ENCODE data around the gene INSYN1. TPM values are rescaled to one million over a fixed set of nuclear protein-coding genes. Genes with fewer than 3 reads are reported as not detected.

The INSYN1 gene
- total RNA-seq, 1 experiment from 2014 or later, result not detected

- TF ChIP-seq CTCF (IDR thresholded peaks at IDR 0.05; ENCODE audit: unreplicated experiment), result no peak
- Mint-ChIP-seq H3K9me3 (ENCODE audit: low read depth, unreplicated experiment) (no peaks in the 10 kb centered on the region), H3K36me3 (ENCODE audit: insufficient read depth, unreplicated experiment) (no peaks in the 10 kb centered on the region), H3K4me3 (ENCODE audit: low read depth, unreplicated experiment) (no peak overlapping the region), H3K4me1 (ENCODE audit: low read depth, unreplicated experiment) (peaks cover 10% of the 10 kb centered on the region), H3K27me3 (ENCODE audit: unreplicated experiment) (no peaks in the 10 kb centered on the region), H3K27ac (ENCODE audit: unreplicated experiment) (no peak overlapping the region)
- CTCF ChIA-PET, result interaction anchor here (0.7 to 6.4 kb wide), 4 partner anchors 9 to 60 kb away, joined by 3 to 52 read pairs (median 16); partner anchors contain the start of gene CD276
- no TSS peak for BruUV-seq (replicated peaks)
- DNase-seq, result no peak
- intact Hi-C loops (cut with micrococcal nuclease; ENCODE audit: unreplicated experiment), result no loop called here
Observed at GRCh38 chr15:73695773-73696640, 57.1 kb downstream of the INSYN1 start.

- TF ChIP-seq CTCF (IDR thresholded peaks at IDR 0.05; ENCODE audit: unreplicated experiment), result no peak
- BruUV-seq (replicated peaks), result no TSS peak
- no peak overlapping the region for H3K27ac Mint-ChIP-seq (ENCODE audit: unreplicated experiment)
- no peaks in the 10 kb centered on the region for H3K9me3 Mint-ChIP-seq (ENCODE audit: low read depth, unreplicated experiment)
- no peaks in the 10 kb centered on the region for H3K36me3 Mint-ChIP-seq (ENCODE audit: insufficient read depth, unreplicated experiment)
- DNase-seq, result no peak
- CTCF ChIA-PET, result interaction anchor here (2.1 kb wide), 1 partner anchor 58 kb away, joined by 5 read pairs; no protein-coding TSS in a partner anchor
- H3K4me3 Mint-ChIP-seq (ENCODE audit: low read depth, unreplicated experiment), result no peak overlapping the region
- H3K27me3 Mint-ChIP-seq (ENCODE audit: unreplicated experiment), result no peaks in the 10 kb centered on the region
- H3K4me1 Mint-ChIP-seq (ENCODE audit: low read depth, unreplicated experiment), result peaks cover 10% of the 10 kb centered on the region
- intact Hi-C loops (cut with micrococcal nuclease; ENCODE audit: unreplicated experiment), result loop anchor here (5.0 kb wide), 1 partner anchor 137 kb away; no protein-coding TSS in a partner anchor
Observed at GRCh38 chr15:73694419-73694818, 58.7 kb downstream of the INSYN1 start.

- Mint-ChIP-seq H3K4me1 (ENCODE audit: low read depth, unreplicated experiment) (peaks cover 25% of the 10 kb centered on the region), H3K4me3 (ENCODE audit: low read depth, unreplicated experiment) (no peak overlapping the region), H3K36me3 (ENCODE audit: insufficient read depth, unreplicated experiment) (no peaks in the 10 kb centered on the region), H3K27me3 (ENCODE audit: unreplicated experiment) (no peaks in the 10 kb centered on the region), H3K27ac (ENCODE audit: unreplicated experiment) (no peak overlapping the region), H3K9me3 (ENCODE audit: low read depth, unreplicated experiment) (no peaks in the 10 kb centered on the region)
- intact Hi-C loops (cut with micrococcal nuclease; ENCODE audit: unreplicated experiment), result loop anchor here (5.0 kb wide), 1 partner anchor 134 kb away; no protein-coding TSS in a partner anchor
- CTCF ChIA-PET, result interaction anchor here (1.0 to 1.8 kb wide), 3 partner anchors 13 to 55 kb away, joined by 3 to 4 read pairs (median 4); no protein-coding TSS in a partner anchor
- BruUV-seq (replicated peaks), result no TSS peak
- no peak for DNase-seq
- TF ChIP-seq CTCF (IDR thresholded peaks at IDR 0.05; ENCODE audit: unreplicated experiment), result no peak
Observed at GRCh38 chr15:73691396-73691795, 61.8 kb downstream of the INSYN1 start.

GRCh38 chr15:73688455-73688854 lies 64.7 kb downstream of the INSYN1 start:
- Mint-ChIP-seq H3K4me3 (ENCODE audit: low read depth, unreplicated experiment) (no peak overlapping the region), H3K27me3 (ENCODE audit: unreplicated experiment) (no peaks in the 10 kb centered on the region), H3K27ac (ENCODE audit: unreplicated experiment) (no peak overlapping the region), H3K36me3 (ENCODE audit: insufficient read depth, unreplicated experiment) (peaks cover 20% of the 10 kb centered on the region), H3K9me3 (ENCODE audit: low read depth, unreplicated experiment) (no peaks in the 10 kb centered on the region), H3K4me1 (ENCODE audit: low read depth, unreplicated experiment) (peaks cover 39% of the 10 kb centered on the region)
- BruUV-seq (replicated peaks), result no TSS peak
- intact Hi-C loops (cut with micrococcal nuclease; ENCODE audit: unreplicated experiment), result no loop called here
- CTCF ChIA-PET, result interaction anchor here (1.0 kb wide), 1 partner anchor 11 kb away, joined by 3 read pairs; no protein-coding TSS in a partner anchor
- TF ChIP-seq CTCF (IDR thresholded peaks at IDR 0.05; ENCODE audit: unreplicated experiment), result no peak
- no peak for DNase-seq
